HCT116 (cell line): Measurements from ENCODE around the gene FOXD1.

Experiments used
- CTCF ChIP-seq, 3 experiments: fragments of 200-600 bp in 1 of 3; sonication (generic) in 1 of 3; IDR thresholded peaks in 2 of 3; conservative IDR thresholded peaks in 1 of 3; 2 replicates each; pipeline ENCODE4 v1.5.1; 2012 to 2017; ENCODE audit warnings: low read depth in 2 of 3, low read length in 2 of 3, antibody characterized with exemption in 1 of 3, borderline replicate concordance in 1 of 3, control low read depth in 1 of 3, mild to moderate bottlenecking in 1 of 3, mixed read lengths in 1 of 3, mixed run types in 1 of 3, moderate library complexity in 1 of 3; ENCODE audit not compliant: insufficient read depth in 1 of 3
- EZH2 ChIP-seq: fragments of 200-600 bp; sonication (generic); IDR thresholded peaks from 2 replicates; pipeline ENCODE4 v1.6.1; 2017; ENCODE audit warnings: antibody characterized with exemption, mixed run types
- EZH2phosphoT487 ChIP-seq: fragments of 200-600 bp; IDR thresholded peaks from 2 replicates; pipeline ENCODE4 v1.6.1; 2018; ENCODE audit warnings: antibody characterized with exemption, borderline replicate concordance
- POLR2A ChIP-seq: IDR thresholded peaks from 2 replicates; pipeline ENCODE4 v1.7.0; 2011; ENCODE audit warnings: borderline replicate concordance; ENCODE audit not compliant: insufficient read depth, insufficient read length; ENCODE audit errors: extremely low read depth
- ZFX ChIP-seq: fragments of 450-650 bp; IDR thresholded peaks from 2 replicates; pipeline ENCODE4 v1.6.1; 2017

GRCh38 chr5:73426034-73426433 is 22.5 kb downstream of the FOXD1 start:
- TF ChIP-seq ZFX (no peak), POLR2A (no peak), EZH2 (no peak), EZH2phosphoT487 (no peak), CTCF (IDR thresholded peaks at IDR 0.05 in 2 of 3, conservative IDR thresholded peaks at IDR 0.05 in 1 of 3; ENCODE audit: borderline replicate concordance in 1 of 3, insufficient read depth in 1 of 3, low read depth in 2 of 3, low read length in 2 of 3) (no peak)
